Measurements from ENCODE around the gene MAGI2.

MAGI2 gene

GRCh38 chr7:78479348-78479747, 974.1 kb downstream of the MAGI2 start:
- DNase-seq (ENCODE audit: low spot score), result no peak

- DNase-seq (ENCODE audit: low spot score), result no peak
Observed at GRCh38 chr7:78476851-78477405, 976.5 kb downstream of the MAGI2 start.

- DNase-seq (ENCODE audit: low spot score), result no peak
Observed at GRCh38 chr7:78473571-78474301, 979.7 kb downstream of the MAGI2 start.

DNA sequence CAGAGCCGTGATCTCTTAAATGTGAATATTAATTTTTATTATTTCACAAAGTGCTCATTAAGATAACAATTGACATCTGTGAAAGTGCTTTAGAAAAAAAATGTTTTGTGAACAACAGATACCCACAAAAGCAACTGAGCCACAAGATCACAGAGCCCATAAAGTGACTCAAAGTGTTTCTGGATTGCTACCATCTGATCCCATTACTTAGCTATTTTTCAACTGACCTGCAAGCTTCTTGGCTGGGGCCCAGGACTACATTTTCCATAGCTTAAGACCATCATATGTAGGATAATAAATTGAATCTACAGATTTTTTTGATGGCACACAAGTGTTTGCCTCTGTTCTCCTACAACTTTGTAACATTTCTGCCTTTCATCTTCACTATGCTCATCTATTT, 980.4 kb downstream of the MAGI2 start:
- DNase-seq (ENCODE audit: low spot score), result no peak

GRCh38 chr7:78472519-78472918, 980.9 kb downstream of the MAGI2 start:
- DNase-seq (ENCODE audit: low spot score), result no peak

DNA sequence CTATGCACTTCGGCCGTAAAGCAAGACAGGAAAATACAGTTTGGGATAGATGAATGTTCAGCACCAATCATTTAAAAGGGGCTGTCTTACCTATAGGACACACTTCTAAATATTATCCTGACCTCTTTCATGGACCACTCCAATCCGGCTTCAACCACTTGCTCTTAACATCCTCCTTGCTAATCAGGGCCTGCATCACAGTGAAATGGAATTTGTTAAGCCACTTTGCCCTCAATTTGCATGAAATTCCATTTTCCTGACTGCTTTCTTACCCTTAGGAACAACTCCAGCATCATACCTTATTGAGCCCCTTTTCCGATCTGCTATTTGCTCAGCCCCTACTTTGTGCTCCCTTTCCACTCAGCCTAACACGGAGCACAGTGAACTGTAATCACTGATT, 987.6 kb downstream of the MAGI2 start:
- DNase-seq (ENCODE audit: low spot score), result no peak

- no peak for DNase-seq (ENCODE audit: low spot score)
Observed at GRCh38 chr7:78463039-78463438, 990.4 kb downstream of the MAGI2 start.

GRCh38 chr7:78450706-78451105, 1002.8 kb downstream of the MAGI2 start:
- DNase-seq (ENCODE audit: low spot score), result no peak

DNA sequence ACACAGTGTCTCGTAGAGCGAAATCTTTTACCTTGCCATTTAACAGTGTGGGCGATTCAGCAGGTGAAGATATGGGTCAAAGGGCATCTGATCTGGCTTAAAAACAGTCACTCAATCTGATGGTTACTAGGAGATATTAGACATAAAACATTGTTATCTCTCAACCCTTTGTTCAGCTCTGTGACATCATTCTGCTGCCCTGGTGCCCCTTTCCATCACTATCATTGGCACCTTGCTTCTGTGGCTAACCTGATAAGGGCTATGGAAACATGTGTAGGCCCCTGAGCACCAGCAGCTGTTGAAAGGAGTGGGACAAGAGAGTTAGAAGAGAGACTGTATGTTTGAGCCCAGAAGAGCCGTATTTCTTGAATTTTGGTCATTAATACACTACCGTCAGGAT, 1004.6 kb downstream of the MAGI2 start:
- DNase-seq (ENCODE audit: low spot score), result no peak

DNA sequence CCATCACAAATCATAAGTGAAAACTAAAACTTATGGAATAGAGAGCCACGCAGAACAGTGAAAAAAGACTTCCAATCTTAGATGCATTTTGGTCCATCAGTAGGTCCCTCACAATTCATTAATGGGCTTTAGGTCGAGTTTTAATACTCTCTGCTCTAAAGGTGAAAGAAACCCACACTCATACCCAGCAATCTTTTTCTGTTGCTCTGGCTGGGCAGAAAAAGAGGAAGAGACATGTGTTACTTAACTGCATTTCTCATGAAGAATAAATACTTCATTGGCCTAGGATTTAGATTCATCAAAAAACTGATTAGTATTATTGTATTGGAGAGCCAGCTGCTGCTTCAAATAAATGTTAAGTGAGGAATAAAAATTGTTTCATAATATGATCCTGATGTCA, 1009.2 kb downstream of the MAGI2 start:
- DNase-seq (ENCODE audit: low spot score), result no peak

DNA sequence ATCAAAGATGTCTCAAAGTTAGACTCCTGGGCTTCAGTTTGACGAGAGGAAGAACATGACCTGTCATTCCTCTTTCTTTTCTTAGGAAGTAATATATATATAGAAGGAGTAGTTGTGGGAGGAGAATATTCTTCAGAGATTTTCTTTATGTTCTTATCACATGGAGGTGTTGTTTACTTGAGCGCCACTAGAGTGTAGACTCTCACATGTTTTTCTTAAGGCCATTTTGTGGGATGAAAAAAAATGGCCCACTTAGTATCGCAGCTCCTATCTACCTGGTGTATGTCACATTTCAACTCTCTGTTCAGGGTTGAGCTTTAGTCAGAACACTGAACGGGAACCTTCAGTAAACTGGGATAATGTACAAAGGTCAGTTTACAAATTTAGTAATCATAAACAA, 1009.7 kb downstream of the MAGI2 start:
- DNase-seq (ENCODE audit: low spot score), result no peak

DNA sequence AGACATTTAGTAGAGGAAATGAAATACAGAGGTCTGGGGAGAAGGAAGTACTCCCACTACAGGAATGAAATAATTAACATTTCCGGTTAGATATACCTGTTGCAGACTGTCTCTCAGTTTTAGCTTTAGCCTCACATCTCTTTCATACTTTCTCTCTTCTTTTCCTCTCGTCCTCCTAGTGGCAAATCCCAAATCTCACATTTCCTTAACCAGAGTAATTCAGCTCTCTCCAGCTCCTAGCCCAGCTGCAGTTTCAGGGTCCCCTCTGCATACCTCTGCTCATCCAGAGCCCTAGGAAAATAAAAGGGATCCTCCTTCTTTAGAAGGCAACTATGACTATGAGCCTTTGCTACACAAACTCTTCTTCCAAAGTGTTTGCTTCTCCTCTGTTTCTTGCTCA, 1011.7 kb downstream of the MAGI2 start:
- DNase-seq (ENCODE audit: low spot score), result no peak

- DNase-seq (ENCODE audit: low spot score), result no peak
Observed at GRCh38 chr7:78438433-78438832, 1015.0 kb downstream of the MAGI2 start.

GRCh38 chr7:78437118-78437517, 1016.3 kb downstream of the MAGI2 start:
- no peak for DNase-seq (ENCODE audit: low spot score)

GRCh38 chr7:78435355-78435754, 1018.1 kb downstream of the MAGI2 start:
- DNase-seq (ENCODE audit: low spot score), result no peak

GRCh38 chr7:78434281-78434680, 1019.2 kb downstream of the MAGI2 start:
- DNase-seq (ENCODE audit: low spot score), result no peak

DNA sequence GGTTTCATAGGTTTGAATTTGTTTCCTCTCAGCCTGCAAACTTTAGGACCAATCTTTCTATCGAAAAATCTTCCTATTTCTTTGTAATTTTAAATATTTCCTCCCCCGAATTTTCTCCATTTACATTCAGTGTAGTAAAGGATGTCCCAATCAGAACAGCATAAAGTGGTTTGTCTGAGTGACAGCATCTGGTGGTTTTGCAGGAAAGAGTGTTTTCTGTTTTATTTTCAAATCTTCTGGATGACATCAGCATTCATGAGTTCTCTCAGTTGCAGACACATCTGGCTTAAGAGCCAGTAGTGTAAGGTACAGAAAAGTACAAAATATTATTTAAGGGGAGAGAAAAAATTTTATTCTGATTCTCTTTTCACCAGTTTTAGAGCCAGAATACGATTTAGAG, 1020.0 kb downstream of the MAGI2 start:
- no peak for DNase-seq (ENCODE audit: low spot score)

DNA sequence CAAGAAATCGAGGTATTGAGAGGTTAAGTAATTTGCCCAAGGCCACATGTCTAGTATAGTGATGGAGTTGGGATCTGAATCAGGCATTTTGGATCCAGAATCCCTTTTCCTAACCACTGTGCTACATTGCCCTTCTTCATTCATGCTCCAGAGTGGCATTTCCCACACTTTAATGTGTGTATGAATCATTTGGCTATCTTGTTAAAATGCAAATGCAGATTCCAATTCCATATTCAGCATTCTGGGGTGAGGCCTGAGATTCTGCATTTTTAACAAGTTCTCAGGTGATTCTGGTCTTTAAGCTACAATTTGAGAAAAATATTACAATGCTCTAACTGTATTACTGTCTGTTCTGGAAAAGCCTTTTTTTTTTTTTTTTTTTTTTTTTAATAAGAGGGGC, 1023.6 kb downstream of the MAGI2 start:
- DNase-seq (ENCODE audit: low spot score), result no peak

DNA sequence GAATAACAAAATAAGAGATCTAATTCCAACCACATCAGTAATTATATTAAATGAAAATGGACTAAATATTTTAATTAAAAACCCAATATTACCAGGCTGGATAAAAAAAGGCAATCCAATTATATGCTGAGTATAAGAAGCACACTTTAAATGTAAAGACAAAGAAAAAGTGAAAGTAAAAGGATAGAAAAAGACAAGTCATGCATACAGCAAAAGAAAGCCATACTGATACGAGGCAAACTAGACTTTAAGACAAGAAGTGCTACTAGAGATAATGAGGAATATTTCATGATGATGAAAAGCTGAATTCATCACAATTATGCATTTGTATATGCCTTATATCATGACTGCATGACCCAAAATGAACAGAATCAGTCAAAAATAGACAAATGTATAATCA, 1026.3 kb downstream of the MAGI2 start:
- DNase-seq (ENCODE audit: low spot score), result no peak

DNA sequence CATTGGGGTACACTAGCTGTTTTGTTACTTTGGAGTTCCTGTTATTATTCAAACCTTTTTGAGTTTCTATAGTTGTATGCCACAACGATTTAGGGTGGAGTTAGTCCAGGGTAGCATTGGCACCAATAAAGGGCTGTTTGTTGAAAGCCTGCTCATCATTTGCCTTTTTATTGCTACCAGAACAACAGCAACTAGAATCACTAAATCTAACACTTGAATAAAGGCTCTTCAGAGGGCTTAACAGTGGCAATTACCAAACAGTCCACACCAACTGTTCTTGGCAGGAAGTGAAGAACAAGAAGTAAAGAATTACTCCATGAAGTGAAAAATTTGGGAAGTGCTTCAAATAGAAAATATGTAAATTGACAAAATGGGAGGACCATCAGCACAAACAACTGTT, 1033.5 kb downstream of the MAGI2 start:
- no peak for DNase-seq (ENCODE audit: low spot score)

GRCh38 chr7:78417180-78417853, 1036.2 kb downstream of the MAGI2 start:
- no peak for DNase-seq (ENCODE audit: low spot score)

- no peak for DNase-seq (ENCODE audit: low spot score)
Observed at GRCh38 chr7:78413568-78413967, 1039.9 kb downstream of the MAGI2 start.

DNA sequence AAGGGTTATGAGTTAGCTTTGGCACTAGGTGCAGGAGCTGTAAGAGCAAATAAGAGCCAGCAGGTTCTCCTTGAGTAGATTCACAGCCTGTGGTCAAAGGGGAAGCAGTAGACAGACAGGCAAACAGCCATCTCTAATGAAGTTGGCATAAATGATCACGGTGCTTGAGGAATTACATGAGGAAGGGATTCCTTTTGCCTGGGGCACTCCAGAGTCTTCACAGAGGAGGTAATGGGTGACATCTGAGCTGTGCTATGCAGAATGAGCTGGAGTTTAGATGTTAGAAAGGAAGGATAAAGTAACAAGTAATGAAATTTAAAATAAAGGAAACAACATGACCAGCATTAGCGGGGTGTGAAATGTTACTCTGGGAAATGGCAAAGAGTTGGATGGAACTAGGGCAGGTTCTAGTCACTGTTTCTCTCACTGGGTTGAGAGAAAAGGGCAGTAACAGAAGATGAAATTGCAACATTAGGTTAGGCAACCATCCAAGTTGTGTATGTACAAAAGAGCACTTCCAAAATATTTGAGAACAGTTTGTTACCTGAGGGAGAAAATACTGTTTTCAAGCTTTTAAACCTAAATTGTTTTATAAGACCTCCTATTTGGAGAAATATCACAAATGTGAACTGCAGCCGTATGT, 1041.1 kb downstream of the MAGI2 start:
- no peak for DNase-seq (ENCODE audit: low spot score)
